Lower leg skin (tissue), 3 donors: ENCODE results near the gene HIGD1C.

Experiments
- CTCF ChIP-seq, 3 donors: fragments of 450-650 bp; IDR thresholded peaks; one replicate each; pipeline ENCODE4 v1.5.1; 2016; ENCODE audit warnings: antibody characterized with exemption in 3 of 3, mild to moderate bottlenecking in 3 of 3, moderate library complexity in 2 of 3
- POLR2A ChIP-seq, 2 donors: fragments of 450-650 bp; IDR thresholded peaks; one replicate each; pipeline ENCODE4 v1.6.1; 2016 to 2017; ENCODE audit warnings: antibody characterized with exemption in 2 of 2, mild to moderate bottlenecking in 1 of 2, moderate library complexity in 1 of 2

DNA sequence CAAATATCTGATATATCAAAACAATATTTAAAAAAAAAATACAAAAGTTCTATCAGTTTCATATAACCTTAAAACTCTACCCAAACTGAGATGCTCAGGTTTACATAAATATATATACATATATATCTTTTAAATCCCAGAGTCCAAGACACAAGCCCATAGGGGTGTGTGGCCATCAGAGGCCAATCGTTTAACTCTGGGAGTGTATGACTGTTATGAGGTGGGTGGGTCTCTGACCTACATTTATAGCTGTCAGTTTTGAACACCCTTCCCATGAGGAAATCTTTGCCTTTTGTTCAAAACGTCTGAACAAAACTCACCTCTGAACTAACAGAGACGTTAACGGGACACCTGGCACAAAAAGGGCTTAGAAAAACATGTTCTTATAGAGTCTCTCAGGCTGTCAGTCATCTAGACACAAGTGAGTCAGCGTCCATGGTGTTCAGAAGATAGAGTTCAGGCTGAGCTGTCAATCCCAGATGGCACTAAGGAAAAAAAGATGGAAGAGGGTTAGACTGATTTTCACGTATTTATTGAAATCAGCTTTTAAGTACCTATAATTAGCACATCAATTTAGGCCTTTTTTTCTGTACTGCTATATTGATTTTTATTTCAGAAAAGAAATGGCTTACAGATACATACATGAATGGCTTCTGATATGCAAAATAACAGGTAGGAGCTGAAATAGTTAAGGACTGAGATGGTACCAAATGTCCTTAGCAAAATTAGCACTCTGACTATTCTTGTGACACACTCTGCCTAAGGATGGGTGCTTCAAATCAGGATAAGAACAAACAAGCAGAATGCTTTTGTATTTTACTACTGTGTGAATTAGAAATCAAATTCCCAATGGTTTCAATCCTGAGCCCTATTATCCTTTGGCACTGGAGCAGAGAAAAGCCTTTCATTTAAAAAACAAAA is 29.2 kb downstream of the HIGD1C start:
- TF ChIP-seq CTCF (IDR thresholded peaks at IDR 0.05) (no peak), POLR2A (IDR thresholded peaks at IDR 0.05) (no peak)
